HepG2 (cell line): ENCODE measurements around the gene DDI2. TPM values are rescaled to one million over a fixed set of nuclear protein-coding genes. Genes with fewer than 3 reads are reported as not detected.

ENCODE experiments used
- CENPBD1 ChIP-seq: sonication (generic); formaldehyde crosslinking; IDR thresholded peaks from 2 replicates; pipeline ENCODE4 v1.8.0; 2022; ENCODE audit warnings: missing genetic modification reagents, low read depth, mild to moderate bottlenecking, borderline replicate concordance
- CHD4 ChIP-seq: fragments of 200-600 bp; sonication (generic); IDR thresholded peaks from 2 replicates; pipeline ENCODE4 v1.7.0; 2017; ENCODE audit warnings: mild to moderate bottlenecking, low read length, borderline replicate concordance
- FUBP1 ChIP-seq: sonication (generic); formaldehyde crosslinking; IDR thresholded peaks from 2 replicates; pipeline ENCODE4 v1.5.1; 2020; ENCODE audit warnings: missing genetic modification reagents, mild to moderate bottlenecking, borderline replicate concordance
- KDM1A ChIP-seq: IDR thresholded peaks from 2 replicates; pipeline ENCODE4 v1.6.1; 2016; ENCODE audit warnings: missing compliant biosample characterization
- NFE2L1 ChIP-seq: sonication (generic); formaldehyde crosslinking; IDR thresholded peaks from 2 replicates; pipeline ENCODE4 v1.4.0; 2020; ENCODE audit warnings: missing genetic modification reagents, mild to moderate bottlenecking, borderline replicate concordance
- PAX8 ChIP-seq: sonication (generic); formaldehyde crosslinking; IDR thresholded peaks from 2 replicates; pipeline ENCODE4 v1.8.0; 2022; ENCODE audit warnings: mild to moderate bottlenecking, missing genetic modification reagents, borderline replicate concordance
- POLR2A ChIP-seq, 2 experiments: IDR thresholded peaks; 2 replicates each; pipeline ENCODE4 v1.6.1; 2011; ENCODE audit warnings: low read depth in 2 of 2, low read length in 2 of 2, mild to moderate bottlenecking in 1 of 2, moderate library complexity in 1 of 2; ENCODE audit not compliant: insufficient read depth in 1 of 2
- PREB ChIP-seq: sonication (generic); formaldehyde crosslinking; IDR thresholded peaks from 2 replicates; pipeline ENCODE4 v1.4.0; 2020; ENCODE audit warnings: missing genetic modification reagents
- STAT5B ChIP-seq: sonication (generic); formaldehyde crosslinking; IDR thresholded peaks from 2 replicates; pipeline ENCODE4 v1.4.0; 2020; ENCODE audit warnings: missing genetic modification reagents
- ZFP36L2 ChIP-seq: sonication (generic); formaldehyde crosslinking; IDR thresholded peaks from 2 replicates; pipeline ENCODE4 v1.4.0; 2020; ENCODE audit warnings: missing genetic modification reagents
- ZNF142 ChIP-seq: sonication (generic); formaldehyde crosslinking; IDR thresholded peaks from 2 replicates; pipeline ENCODE4 v1.4.0; 2020; ENCODE audit warnings: missing genetic modification reagents
- ZNF234 ChIP-seq: sonication (generic); formaldehyde crosslinking; conservative IDR thresholded peaks from 2 replicates; pipeline ENCODE4 v1.5.1; 2020; ENCODE audit warnings: mild to moderate bottlenecking, missing genetic modification reagents
- ZNF350 ChIP-seq: sonication (generic); formaldehyde crosslinking; IDR thresholded peaks from 2 replicates; pipeline ENCODE4 v1.4.0; 2020; ENCODE audit warnings: mild to moderate bottlenecking, low read depth, missing genetic modification reagents, borderline replicate concordance
- ZNF652 ChIP-seq: IDR thresholded peaks from 2 replicates; pipeline ENCODE4 v1.6.1; 2016; ENCODE audit warnings: low read depth, borderline replicate concordance
- polyA plus RNA-seq, 8 experiments: library from polyadenylated mRNA; depleted of rRNA in 3 of 8; stranded (reverse) in 7 of 8; unstranded in 1 of 8; fragments of >200 nt; fragmentation: Illumina TruSeq in 4 of 8; extraction: Trizol in 4 of 8; gene quantifications; 2 replicates each; pipeline versions ENCODE4 v1.2.1 to v1.2.3, GENCODE V29; 2011 to 2016; ENCODE audit warnings: low read depth in 4 of 8, missing spikeins in 1 of 8, mixed read lengths in 1 of 8; ENCODE audit not compliant: insufficient read depth in 1 of 8
- total RNA-seq, 5 experiments: library from RNA; depleted of rRNA; stranded (reverse); fragments of >200 nt; fragmentation: Illumina TruSeq; extraction: Trizol; gene quantifications; 2 replicates each; pipeline ENCODE4 v1.2.3, GENCODE V29; 2016; ENCODE audit warnings: low read depth in 1 of 5
- TF ChIP-seq, protein P1 (sequence below): sonication (generic); formaldehyde crosslinking; IDR thresholded peaks from 2 replicates; pipeline ENCODE4 v1.8.1; 2023; ENCODE audit warnings: missing genetic modification reagents, mild to moderate bottlenecking, borderline replicate concordance
- TF ChIP-seq, protein P2 (sequence below): sonication (generic); formaldehyde crosslinking; IDR thresholded peaks from 2 replicates; pipeline ENCODE4 v1.9.0; 2021; ENCODE audit warnings: missing genetic modification reagents, mild to moderate bottlenecking, borderline replicate concordance
- TF ChIP-seq, protein P3 (sequence below): IDR thresholded peaks from 2 replicates; pipeline ENCODE4 v1.6.1; 2016; ENCODE audit warnings: missing genetic modification reagents, missing compliant biosample characterization

The DDI2 gene
- total and polyA plus RNA-seq, 2 of the 13 experiments (the other 11 are each of a cell fraction or from before 2014, with no cell fraction given) = 8.5 to 25.7 TPM

DNA sequence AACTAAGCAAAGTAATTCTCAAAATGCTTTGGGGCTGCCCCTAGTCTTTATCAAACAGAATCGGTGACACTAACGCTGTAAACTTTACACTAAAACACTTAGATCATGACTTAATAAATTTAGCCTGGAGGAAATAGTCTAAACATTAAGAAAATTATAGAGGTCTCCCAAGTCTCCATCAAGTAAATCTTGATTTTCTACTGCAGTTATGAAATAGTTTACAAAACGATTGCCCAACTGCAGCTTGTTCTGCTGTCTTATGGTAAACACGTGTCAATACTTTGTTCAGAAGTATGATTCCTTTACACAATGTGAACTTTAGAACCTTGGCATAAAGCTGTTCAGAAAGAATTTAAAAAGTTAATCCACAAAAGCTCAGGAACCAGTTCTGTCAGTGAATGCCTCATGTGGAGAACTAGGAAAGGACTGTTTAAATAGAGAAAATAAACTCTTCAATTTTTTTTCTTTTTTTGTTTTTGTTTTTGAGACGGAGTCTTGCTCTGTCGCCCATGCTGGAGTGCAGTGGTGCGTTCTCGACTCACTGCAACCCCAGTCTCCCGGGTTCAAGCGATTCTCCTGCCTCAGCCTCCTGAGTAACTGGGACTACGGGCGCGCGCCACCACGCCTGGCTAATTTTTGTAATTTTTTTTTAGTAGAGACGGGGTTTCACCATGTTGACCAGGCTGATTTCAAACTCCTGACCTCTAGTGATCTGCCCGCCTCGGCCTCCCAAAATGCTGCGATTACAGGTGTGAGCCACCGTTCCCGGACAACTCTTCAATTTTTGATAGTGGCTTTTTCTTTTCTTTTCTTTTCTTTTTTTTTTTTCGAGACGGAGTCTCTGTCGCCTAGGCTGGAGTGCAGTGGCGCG, 1.6 kb downstream of the DDI2 start (continued):
- TF ChIP-seq CENPBD1 (CRISPR knock-in tag) (no peak), ZNF142 (no peak), POLR2A (IDR thresholded peaks at IDR 0.05; ENCODE audit: insufficient read depth in 1 of 2, low read depth in 2 of 2, low read length in 2 of 2) (peak in 1 of 2 experiments; percentile 65; a peak in 2 of 4 replicates), ZNF350 (no peak; the same call in 1 of the 2 replicates), FUBP1 (CRISPR knock-in tag) (no peak), ZNF652 (CRISPR knock-in tag) (peak; percentile 59; the same call in 1 of the 2 replicates), PREB (CRISPR knock-in tag) (no peak), ZNF234 (no peak), KDM1A (CRISPR knock-in tag) (no peak), CHD4 (peak; percentile 43; the same call in 1 of the 2 replicates), PAX8 (CRISPR knock-in tag) (no peak), STAT5B (CRISPR knock-in tag) (no peak), NFE2L1 (CRISPR knock-in tag) (no peak), ZFP36L2 (no peak)
- TF ChIP-seq, protein P1, sequence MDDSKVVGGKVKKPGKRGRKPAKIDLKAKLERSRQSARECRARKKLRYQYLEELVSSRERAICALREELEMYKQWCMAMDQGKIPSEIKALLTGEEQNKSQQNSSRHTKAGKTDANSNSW (CRISPR knock-in tag) = no peak
- TF ChIP-seq, protein P2, sequence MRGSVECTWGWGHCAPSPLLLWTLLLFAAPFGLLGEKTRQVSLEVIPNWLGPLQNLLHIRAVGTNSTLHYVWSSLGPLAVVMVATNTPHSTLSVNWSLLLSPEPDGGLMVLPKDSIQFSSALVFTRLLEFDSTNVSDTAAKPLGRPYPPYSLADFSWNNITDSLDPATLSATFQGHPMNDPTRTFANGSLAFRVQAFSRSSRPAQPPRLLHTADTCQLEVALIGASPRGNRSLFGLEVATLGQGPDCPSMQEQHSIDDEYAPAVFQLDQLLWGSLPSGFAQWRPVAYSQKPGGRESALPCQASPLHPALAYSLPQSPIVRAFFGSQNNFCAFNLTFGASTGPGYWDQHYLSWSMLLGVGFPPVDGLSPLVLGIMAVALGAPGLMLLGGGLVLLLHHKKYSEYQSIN (CRISPR knock-in tag) = no peak
- TF ChIP-seq, protein P3, sequence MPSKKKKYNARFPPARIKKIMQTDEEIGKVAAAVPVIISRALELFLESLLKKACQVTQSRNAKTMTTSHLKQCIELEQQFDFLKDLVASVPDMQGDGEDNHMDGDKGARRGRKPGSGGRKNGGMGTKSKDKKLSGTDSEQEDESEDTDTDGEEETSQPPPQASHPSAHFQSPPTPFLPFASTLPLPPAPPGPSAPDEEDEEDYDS = no peak; the same call in 1 of the 2 replicates
